Gastrocnemius medialis (tissue), 4 donors: Measurements from ENCODE around the gene CFDP1. TPM values are rescaled to one million over a fixed set of nuclear protein-coding genes. Genes with fewer than 3 reads are reported as not detected.

ENCODE experiments used
- ATAC-seq, 2 donors: fragments of 150-250 bp; one replicate each; pipeline ENCODE4 v1.9.1; 2016
- DNase-seq, 2 donors: peaks; one replicate each; pipeline ENCODE4 v3.0.0-alpha.2; 2019
- H3K27ac ChIP-seq, 4 donors: fragments of 200-600 bp; sonication (generic); 1 replicate in 1 of 4; 2 replicates in 3 of 4; pipeline ENCODE4 v1.5.1; 2016 to 2018; ENCODE audit warnings: mild to moderate bottlenecking in 2 of 4, moderate library complexity in 1 of 4
- H3K27me3 ChIP-seq, 3 donors: fragments of 200-600 bp; sonication (generic) in 2 of 3; 1 replicate in 1 of 3; 2 replicates in 2 of 3; pipeline versions ENCODE4 v1.5.1 to v1.6.0; 2016 to 2019; ENCODE audit warnings: mild to moderate bottlenecking in 1 of 3, moderate library complexity in 1 of 3
- H3K36me3 ChIP-seq, 2 donors: fragments of 200-600 bp; sonication (generic) in 1 of 2; one replicate each; pipeline ENCODE4 v1.5.1; 2017 to 2018
- H3K4me1 ChIP-seq, 2 donors: fragments of 200-600 bp; sonication (generic) in 1 of 2; one replicate each; pipeline ENCODE4 v1.5.1; 2016 to 2017; ENCODE audit warnings: mild to moderate bottlenecking in 2 of 2
- H3K4me3 ChIP-seq, 4 donors: fragments of 200-600 bp; sonication (generic) in 3 of 4; 1 replicate in 1 of 4; 2 replicates in 3 of 4; pipeline ENCODE4 v1.5.1; 2016 to 2019; ENCODE audit warnings: mild to moderate bottlenecking in 2 of 4
- H3K9me3 ChIP-seq, 3 donors: fragments of 200-600 bp; sonication (generic) in 2 of 3; 1 replicate in 1 of 3; 2 replicates in 2 of 3; pipeline ENCODE4 v1.5.1; 2016 to 2019
- CTCF ChIP-seq, 5 experiments: fragments of 450-650 bp in 3 of 5; fragments of 200-600 bp in 2 of 5; sonication (generic) in 2 of 5; IDR thresholded peaks in 4 of 5; conservative IDR thresholded peaks in 1 of 5; 1 replicate in 4 of 5; 2 replicates in 1 of 5; pipeline ENCODE4 v1.5.1; 2016 to 2019; ENCODE audit warnings: antibody characterized with exemption in 5 of 5, mild to moderate bottlenecking in 3 of 5, moderate library complexity in 3 of 5
- POLR2A ChIP-seq, 2 donors: fragments of 450-650 bp; IDR thresholded peaks; one replicate each; pipeline ENCODE4 v1.6.1; 2017; ENCODE audit warnings: antibody characterized with exemption in 2 of 2, mild to moderate bottlenecking in 2 of 2, moderate library complexity in 2 of 2
- in situ Hi-C, 4 donors: fragments of 200-750 bp; cut with MboI; loops; one replicate each; pipeline versions ENCODE4 v1.15.0 to v1.8.0; 2017; ENCODE audit warnings: low sequenced_read_pairs in 4 of 4
- intact Hi-C: fragments of 100-400 bp; cut with DNase I; formaldehyde crosslinking; loops from one replicate; pipeline ENCODE4 v1.15.1; 2023; ENCODE audit warnings: low total_unique reads
- total RNA-seq, 4 donors: library from RNA; depleted of rRNA; stranded (reverse); fragments of >200 nt; gene quantifications; one replicate each; pipeline versions ENCODE4 v1.1.0 to v1.2.3, GENCODE V29; 2016

The CFDP1 gene
- total RNA-seq, 4 donors from 2014 or later: 20.4 to 28.6 (median 24.2) TPM

DNA sequence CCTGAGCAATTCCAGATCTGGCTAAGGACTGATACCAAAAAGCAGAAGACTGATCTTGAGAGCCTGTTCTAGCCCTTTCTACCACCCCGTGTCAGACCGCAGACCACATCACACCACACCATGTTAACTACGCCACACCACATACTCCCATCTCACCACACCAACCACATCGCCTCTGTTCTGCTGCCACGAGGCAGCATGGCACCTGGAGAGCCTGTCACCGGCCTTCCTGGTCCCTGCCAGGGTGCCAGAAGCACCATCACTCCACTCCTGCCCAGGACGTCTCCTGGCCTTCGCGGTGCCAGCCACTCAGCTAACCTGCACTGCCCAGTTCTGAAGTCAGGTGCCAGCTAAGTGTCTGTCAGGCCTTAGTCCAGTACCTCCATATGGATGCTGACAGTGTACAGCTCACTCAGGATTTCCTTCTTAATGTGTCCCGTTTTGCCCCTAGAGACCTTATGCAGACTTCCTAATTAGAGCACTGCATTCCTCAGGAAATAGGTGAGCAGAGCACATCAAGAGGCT is 144.6 kb downstream of the CFDP1 start:
- in situ Hi-C loops: no loop called here
- Histone ChIP-seq H3K36me3 (peaks cover 0 to 10% of the 10 kb centered on the region in 2 donors), H3K9me3 (no peaks in the 10 kb centered on the region), H3K27me3 (no peaks in the 10 kb centered on the region), H3K27ac (peak overlapping the region in 1 of 4 donors; percentile 16), H3K4me1 (no peaks in the 10 kb centered on the region), H3K4me3 (no peak overlapping the region)
- DNase-seq (no peak), ATAC-seq (no peak)
- intact Hi-C loops: no loop called here
- TF ChIP-seq POLR2A (IDR thresholded peaks at IDR 0.05) (no peak), CTCF (IDR thresholded peaks at IDR 0.05 in 4 of 5, conservative IDR thresholded peaks at IDR 0.05 in 1 of 5) (no peak)

DNA sequence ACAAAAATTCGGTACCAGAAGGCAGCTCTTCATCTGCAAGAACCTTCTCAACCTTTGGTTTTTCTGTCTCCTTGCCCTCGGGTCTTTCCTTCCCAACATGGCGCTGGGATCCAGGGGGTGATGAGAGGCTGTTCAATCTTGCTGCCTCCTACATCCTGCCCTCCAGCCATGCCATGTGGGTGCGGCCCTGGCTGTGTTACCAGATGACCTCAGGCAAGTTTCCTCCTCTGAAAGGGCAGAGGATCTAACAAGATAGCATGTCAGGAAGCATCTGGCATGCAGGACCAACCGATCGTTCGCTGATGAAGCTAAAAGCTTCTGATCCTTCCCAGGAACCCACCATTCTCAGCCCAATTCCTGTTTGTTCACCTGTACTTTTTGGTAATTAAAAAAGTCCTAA is 145.1 kb downstream of the CFDP1 start:
- Histone ChIP-seq H3K4me1 (no peaks in the 10 kb centered on the region), H3K27ac (peak overlapping the region in 1 of 4 donors; percentile 16), H3K9me3 (no peaks in the 10 kb centered on the region), H3K4me3 (no peak overlapping the region), H3K27me3 (no peaks in the 10 kb centered on the region), H3K36me3 (peaks cover 0 to 5% of the 10 kb centered on the region in 2 donors)
- no peak for TF ChIP-seq POLR2A (IDR thresholded peaks at IDR 0.05)
- intact Hi-C loops: no loop called here
- DNase-seq: no peak
- no peak for ATAC-seq
- in situ Hi-C loops: no loop called here

GRCh38 chr16:75287708-75288107 is 145.6 kb downstream of the CFDP1 start:
- no peak for ATAC-seq
- Histone ChIP-seq H3K36me3 (peaks cover 0 to 4% of the 10 kb centered on the region in 2 donors), H3K27ac (no peak overlapping the region), H3K4me1 (no peaks in the 10 kb centered on the region), H3K27me3 (no peaks in the 10 kb centered on the region), H3K9me3 (no peaks in the 10 kb centered on the region), H3K4me3 (no peak overlapping the region)
- DNase-seq: no peak
- TF ChIP-seq CTCF (IDR thresholded peaks at IDR 0.05 in 4 of 5, conservative IDR thresholded peaks at IDR 0.05 in 1 of 5): no peak
- TF ChIP-seq POLR2A (IDR thresholded peaks at IDR 0.05): no peak
- intact Hi-C loops (no loop called here), in situ Hi-C loops (no loop called here)

DNA sequence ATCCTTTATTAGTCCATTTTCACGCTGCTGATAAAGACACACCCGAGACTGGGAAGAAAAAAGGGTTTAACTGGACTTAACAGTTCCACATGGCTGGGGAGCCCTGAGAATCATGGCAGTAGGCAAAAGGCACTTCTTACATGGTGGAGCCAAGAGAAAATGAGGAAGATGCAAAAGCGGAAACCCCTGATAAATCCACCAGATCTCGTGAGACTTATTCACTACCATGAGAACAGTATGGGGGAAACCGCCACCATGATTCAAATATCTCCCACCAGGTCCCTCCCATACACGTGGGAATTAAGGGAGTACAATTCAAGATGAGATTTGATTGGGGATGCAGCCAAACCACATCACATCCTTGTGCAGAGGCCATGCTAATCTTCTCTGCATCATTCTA is 146.9 kb downstream of the CFDP1 start:
- intact Hi-C loops: no loop called here
- ATAC-seq (no peak), DNase-seq (no peak)
- Histone ChIP-seq H3K9me3 (no peaks in the 10 kb centered on the region), H3K4me1 (no peaks in the 10 kb centered on the region), H3K36me3 (no peaks in the 10 kb centered on the region), H3K4me3 (no peak overlapping the region), H3K27ac (no peak overlapping the region), H3K27me3 (no peaks in the 10 kb centered on the region)
- in situ Hi-C loops: no loop called here
- TF ChIP-seq POLR2A (IDR thresholded peaks at IDR 0.05) (no peak), CTCF (IDR thresholded peaks at IDR 0.05 in 4 of 5, conservative IDR thresholded peaks at IDR 0.05 in 1 of 5) (no peak)

DNA sequence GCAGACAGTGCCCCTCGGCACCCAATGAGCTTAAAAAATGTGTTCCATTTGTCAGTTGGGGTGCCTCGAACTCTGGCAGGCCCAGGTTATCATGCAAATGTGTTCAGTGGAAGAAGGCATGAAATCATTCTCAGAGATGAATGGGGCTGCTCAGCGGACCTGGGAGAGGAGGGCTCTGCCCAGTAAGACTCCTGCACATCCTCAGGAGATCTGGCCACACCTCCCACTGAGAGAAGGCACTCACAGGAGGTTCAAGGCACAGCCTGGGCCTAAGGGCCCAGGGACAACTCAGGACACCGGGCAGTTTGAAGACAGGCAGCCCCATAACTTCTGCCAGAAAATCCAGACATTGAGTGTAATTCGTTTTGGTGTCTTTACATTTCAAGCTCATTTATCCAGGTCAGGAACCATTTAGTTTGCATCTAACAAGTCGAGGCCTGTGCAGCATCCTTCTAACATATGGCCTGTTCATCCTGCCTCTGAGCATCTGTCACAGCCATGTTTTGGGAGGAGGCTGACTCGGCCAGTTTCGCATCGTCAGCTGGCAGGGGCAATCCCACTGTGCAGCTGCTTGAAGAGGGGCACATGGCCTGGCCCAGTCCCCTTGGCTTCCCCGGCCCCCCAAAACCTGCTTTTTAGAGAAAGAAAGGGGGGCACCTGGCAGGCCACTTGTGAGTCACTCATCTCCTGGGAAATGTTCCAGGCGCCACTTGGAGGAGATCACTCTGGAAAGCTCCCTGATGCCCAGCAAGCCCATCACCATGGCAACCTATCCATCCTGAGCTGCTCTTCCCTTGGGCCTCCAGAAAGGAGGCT is 150.6 kb downstream of the CFDP1 start:
- no peaks in the 10 kb centered on the region for H3K4me1 ChIP-seq
- no peak overlapping the region for H3K4me3 ChIP-seq
- ATAC-seq (no peak), DNase-seq (no peak)
- intact Hi-C loops (no loop called here), in situ Hi-C loops (no loop called here)
- no peaks in the 10 kb centered on the region for H3K27me3 ChIP-seq
- no peak overlapping the region for H3K27ac ChIP-seq
- H3K9me3 ChIP-seq: no peaks in the 10 kb centered on the region
- TF ChIP-seq POLR2A (IDR thresholded peaks at IDR 0.05) (no peak), CTCF (IDR thresholded peaks at IDR 0.05 in 4 of 5, conservative IDR thresholded peaks at IDR 0.05 in 1 of 5) (no peak)
- H3K36me3 ChIP-seq: no peaks in the 10 kb centered on the region
